NCI-H146 treated with DMSO at 0.1 percent for 48 hours (cell line): Measurements from ENCODE around the gene RPS6KA2.
"Not testable (repeated sequence)": the region's sequence is repeated elsewhere in the genome, so short reads cannot be mapped to it uniquely, and the experiment has no call there.

Experiments
- DNase-seq: peaks from one replicate; lab custom pipeline; 2025; ENCODE audit not compliant: unreplicated experiment; lab: John Stamatoyannopoulos, UW

RPS6KA2 gene

GRCh38 chr6:166558156-166559005 is 68.7 kb downstream of the RPS6KA2 start:
- DNase-seq: no peak

DNA sequence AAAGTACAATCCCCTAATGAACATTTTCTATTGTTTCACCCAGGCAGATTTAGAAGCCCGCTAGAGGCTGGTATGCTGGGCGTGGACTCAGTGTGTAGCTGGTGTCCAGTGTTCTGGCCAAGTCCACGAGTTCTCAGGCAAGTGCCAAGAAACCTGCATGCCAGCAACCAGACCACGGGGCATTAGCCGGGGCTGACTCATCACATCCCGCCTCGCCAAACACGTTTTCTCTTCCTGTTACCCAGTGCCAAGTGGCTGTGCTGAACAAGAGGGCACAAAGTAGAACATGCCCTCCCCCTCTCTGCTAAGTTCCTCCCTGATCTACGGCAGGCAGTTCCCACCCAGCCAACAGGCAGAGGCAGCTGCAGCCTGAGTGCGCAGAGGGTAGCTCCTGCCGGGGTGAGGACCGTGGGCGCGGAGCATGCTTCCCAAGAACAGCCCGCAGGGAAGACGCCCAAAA is 70.2 kb downstream of the RPS6KA2 start:
- no peak for DNase-seq

GRCh38 chr6:166556336-166556735 is 70.7 kb downstream of the RPS6KA2 start:
- no peak for DNase-seq

DNA sequence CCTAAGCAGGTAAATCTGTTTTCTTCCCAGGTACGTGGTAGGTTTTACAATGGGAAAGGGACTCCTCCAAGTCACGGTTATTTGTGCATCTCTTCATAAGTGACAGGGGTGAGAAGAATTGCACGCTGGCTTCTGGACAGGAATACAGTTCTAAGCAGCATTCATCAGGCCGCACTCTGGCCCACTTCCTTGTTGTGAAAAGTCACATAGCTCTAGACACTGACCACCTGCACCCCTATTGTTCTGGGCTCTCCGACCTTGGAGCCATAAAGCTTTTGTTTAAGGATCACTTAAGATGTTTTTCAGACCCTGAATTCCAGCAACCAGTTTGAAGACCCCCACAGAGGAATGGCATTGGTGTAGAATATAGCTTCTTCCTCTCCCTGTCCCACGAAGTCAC is 72.0 kb downstream of the RPS6KA2 start:
- no peak for DNase-seq

GRCh38 chr6:166554316-166554715 is 72.7 kb downstream of the RPS6KA2 start:
- no peak for DNase-seq

DNA sequence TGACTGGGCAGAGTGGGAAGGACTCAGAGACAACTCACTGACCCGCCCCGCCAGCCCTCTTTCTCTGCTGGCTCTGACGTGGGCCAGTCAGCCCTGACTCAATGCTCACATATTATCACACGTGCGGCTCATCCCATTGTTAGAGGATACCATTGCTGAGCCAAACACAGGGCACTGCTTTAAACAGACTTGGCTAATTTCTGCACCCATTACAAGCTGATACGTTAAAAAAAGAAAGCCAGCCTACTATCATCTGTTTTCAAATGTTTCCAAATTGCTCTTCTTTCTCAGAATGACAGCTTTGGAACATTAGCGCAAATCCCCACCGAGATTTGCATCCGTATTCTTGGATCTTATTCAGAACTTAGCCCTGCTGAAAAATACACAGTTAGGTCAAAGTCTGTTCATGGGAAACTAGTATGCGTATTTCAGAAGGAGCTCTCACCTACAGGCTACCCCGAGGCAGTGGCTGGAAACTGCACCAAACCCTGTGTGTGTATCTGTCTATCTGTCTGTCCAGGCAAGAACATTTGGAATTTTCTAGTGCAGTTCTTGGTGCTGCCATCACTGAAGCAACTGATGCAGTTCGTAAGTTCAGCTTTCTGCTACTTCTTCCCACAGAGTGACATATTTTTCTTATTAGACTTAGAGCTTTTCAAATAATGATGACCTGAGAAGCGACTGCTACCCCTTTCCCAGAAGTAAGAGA is 73.3 kb downstream of the RPS6KA2 start:
- no peak for DNase-seq

GRCh38 chr6:166552600-166552999 is 74.5 kb downstream of the RPS6KA2 start:
- DNase-seq: no peak

- no peak for DNase-seq
These were observed 75.1 kb downstream of the RPS6KA2 start for GRCh38 chr6:166551754-166552495.

DNA sequence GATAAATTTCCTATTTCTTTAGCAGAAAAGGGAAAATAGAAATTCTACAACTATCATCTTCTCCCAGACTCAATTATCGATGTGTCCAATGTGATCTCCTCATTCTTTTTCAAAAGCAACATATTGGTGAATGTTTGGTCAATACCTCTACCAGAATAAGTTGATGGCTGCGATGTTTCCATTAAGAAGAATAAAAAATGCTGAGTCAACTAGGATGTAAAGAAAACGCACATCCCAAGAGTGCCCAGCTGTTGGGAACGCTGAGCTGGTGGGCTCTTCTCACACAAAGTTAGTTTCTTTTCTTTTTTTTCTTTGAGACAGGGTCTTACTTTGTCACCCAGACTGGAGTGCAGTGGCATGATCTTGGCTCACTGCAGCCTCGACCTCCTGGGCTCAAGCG is 80.4 kb downstream of the RPS6KA2 start:
- no peak for DNase-seq

- no peak for DNase-seq
These were observed 81.7 kb downstream of the RPS6KA2 start for GRCh38 chr6:166545156-166546034.

DNA sequence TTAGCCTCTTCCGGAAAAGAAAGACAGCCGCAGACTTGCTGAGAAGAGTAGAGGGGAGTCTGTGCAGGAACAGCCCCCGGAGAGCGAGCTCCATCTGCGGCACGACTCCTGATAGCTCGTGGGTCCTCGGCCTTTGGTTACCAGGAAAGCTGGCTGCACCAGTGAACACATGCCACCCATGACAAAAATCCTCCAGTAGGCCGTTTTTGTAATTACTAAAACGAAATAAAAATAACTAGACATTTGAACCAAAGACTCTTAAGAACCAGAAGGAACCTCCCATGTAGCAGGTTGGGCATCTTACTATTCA is 82.8 kb downstream of the RPS6KA2 start:
- no peak for DNase-seq

- no peak for DNase-seq
These were observed 83.3 kb downstream of the RPS6KA2 start for GRCh38 chr6:166543603-166544295.

GRCh38 chr6:166542580-166542912 is 84.5 kb downstream of the RPS6KA2 start:
- no peak for DNase-seq

GRCh38 chr6:166541876-166542579 is 85.0 kb downstream of the RPS6KA2 start:
- DNase-seq: no peak

DNA sequence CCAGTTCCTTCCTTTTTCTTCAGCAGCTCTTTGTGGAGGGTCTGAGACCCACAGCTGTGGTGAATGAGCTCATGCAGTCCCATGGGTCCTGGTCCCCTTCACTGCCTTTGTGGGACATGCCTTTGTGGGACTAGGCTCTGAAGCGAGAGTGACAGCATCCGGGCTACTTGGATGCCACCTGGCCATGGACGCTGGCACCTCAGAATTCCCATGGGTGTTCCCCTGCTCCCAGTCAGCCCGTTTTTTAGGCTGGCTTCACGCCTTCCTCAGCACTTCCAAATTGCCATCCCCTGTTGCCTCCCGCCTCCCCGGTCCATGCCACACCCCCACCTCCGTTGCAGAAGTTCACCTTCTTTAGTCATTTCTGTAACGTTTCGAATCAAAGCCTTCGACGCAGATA is 85.7 kb downstream of the RPS6KA2 start:
- DNase-seq: no peak

- no peak for DNase-seq
These were observed 86.3 kb downstream of the RPS6KA2 start for GRCh38 chr6:166540631-166541331.

DNA sequence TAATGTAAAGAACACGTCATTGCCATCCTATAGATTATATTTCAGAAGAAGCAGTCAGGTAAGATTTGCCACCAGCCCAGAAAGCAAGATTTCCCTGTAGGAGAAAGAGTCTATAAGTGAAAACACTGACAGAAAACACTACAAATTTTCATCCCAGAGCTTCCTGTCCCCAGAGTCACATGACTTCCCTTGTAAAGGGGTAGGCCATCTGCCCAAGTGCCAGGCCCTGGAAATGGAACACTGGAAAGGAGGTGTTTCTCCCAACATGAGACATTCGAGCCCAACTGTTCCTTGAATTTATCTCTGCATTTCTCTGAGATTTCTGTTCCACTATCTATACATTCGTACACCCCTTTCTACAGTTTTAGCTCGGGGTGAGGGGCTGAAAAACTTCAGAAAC is 87.5 kb downstream of the RPS6KA2 start:
- DNase-seq: no peak

- DNase-seq: not testable (repeated sequence)
These were observed 88.1 kb downstream of the RPS6KA2 start for GRCh38 chr6:166539011-166539385.
